ENCODE measurements around the gene SLC20A1. TPM values are rescaled to one million over a fixed set of nuclear protein-coding genes. Genes with fewer than 3 reads are reported as not detected.
A peak's percentile ranks its signal among the peaks of the same experiment; 100 is the strongest.

The SLC20A1 gene
- total RNA-seq, 1 donor from 2014 or later, result 18.4 TPM

DNA sequence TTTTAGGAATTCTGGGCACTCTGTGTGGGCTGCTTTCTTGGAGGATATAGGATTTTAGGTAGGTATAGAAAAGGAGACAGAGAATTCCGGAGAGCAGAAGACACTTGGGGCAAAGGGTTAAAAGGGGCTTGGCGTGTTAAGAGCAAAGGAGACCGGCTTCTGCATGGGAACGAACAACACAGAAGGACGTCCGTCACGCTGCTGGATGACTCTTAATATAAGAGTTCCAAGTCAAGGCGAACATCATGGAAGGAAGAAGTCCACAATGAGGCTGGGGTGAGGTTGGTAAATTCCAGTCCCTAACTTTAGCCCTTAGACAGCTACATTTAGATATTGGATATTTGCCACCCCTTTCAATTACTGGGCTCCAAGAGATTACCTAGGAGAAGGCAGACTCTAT, 15.9 kb upstream of the SLC20A1 start:
- Histone ChIP-seq H3K9me3 (no peaks in the 10 kb centered on the region), H3K4me3 (no peak overlapping the region), H3K27me3 (no peaks in the 10 kb centered on the region), H3K36me3 (no peaks in the 10 kb centered on the region), H3K27ac (no peak overlapping the region), H3K4me1 (peaks cover 0 to 15% of the 10 kb centered on the region in 2 donors)
- TF ChIP-seq, protein P1, sequence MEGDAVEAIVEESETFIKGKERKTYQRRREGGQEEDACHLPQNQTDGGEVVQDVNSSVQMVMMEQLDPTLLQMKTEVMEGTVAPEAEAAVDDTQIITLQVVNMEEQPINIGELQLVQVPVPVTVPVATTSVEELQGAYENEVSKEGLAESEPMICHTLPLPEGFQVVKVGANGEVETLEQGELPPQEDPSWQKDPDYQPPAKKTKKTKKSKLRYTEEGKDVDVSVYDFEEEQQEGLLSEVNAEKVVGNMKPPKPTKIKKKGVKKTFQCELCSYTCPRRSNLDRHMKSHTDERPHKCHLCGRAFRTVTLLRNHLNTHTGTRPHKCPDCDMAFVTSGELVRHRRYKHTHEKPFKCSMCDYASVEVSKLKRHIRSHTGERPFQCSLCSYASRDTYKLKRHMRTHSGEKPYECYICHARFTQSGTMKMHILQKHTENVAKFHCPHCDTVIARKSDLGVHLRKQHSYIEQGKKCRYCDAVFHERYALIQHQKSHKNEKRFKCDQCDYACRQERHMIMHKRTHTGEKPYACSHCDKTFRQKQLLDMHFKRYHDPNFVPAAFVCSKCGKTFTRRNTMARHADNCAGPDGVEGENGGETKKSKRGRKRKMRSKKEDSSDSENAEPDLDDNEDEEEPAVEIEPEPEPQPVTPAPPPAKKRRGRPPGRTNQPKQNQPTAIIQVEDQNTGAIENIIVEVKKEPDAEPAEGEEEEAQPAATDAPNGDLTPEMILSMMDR (IDR thresholded peaks at IDR 0.05), result no peak
- intact Hi-C loops (cut with DNase I), result loop anchor here (5.0 kb wide), 1 partner anchor 48 kb away; the partner anchor contains the start of gene CHCHD5
- no peak for DNase-seq (ENCODE audit: low spot score in 2 of 2)

DNA sequence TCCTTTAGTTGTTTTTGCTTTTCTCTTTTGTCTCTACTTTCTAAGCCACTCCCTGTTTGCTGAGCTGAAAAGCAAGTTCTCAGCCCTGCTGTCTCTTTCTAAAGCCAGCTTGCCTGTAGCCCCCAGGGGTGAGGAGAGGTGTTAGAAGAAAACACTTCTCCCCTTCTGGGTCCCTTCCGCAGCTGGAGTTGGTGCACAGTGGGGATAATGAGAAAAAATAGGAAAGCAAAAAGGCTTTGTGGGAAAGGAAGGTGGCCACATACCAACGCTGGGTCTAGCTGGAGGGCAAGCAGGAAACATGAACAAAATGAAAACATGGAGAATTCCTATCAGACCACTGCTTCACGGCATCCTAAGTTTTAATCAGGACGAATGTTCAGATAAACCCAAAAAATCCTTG, 15.5 kb upstream of the SLC20A1 start:
- TF ChIP-seq, protein P1 (IDR thresholded peaks at IDR 0.05), result no peak
- peaks cover 0 to 15% of the 10 kb centered on the region in 2 donors for H3K4me1 ChIP-seq
- peak in 1 of 2 donors; percentile 21 for DNase-seq (ENCODE audit: low spot score in 2 of 2)

DNA sequence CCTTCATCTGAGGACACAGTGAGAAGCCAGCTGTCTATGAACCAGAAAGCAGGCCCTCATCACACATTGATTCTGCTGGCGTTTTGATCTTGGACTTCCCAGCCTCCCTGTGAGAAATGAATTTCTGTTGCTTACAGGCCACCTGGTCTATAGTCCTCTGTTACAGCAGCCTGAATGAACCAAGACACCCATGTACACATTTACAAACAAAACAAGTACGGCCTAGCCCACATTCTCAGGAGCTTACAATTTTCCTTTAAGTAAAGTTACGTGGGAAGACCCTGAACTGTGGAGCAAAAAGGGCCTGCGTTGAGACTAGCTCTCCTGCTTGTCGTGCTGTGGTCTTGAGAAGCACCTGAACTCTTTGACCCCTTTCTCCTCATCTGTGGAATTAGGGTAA, 12.0 kb upstream of the SLC20A1 start:
- Histone ChIP-seq H3K4me1 (no peaks in the 10 kb centered on the region), H3K36me3 (no peaks in the 10 kb centered on the region), H3K27ac (no peak overlapping the region), H3K9me3 (no peaks in the 10 kb centered on the region), H3K27me3 (no peaks in the 10 kb centered on the region), H3K4me3 (no peak overlapping the region)
- intact Hi-C loops (cut with DNase I), result no loop called here
- no peak for DNase-seq (ENCODE audit: low spot score in 2 of 2)
- TF ChIP-seq, protein P1 (IDR thresholded peaks at IDR 0.05), result no peak

More for the DNA sequence above, 15.5 kb upstream of the SLC20A1 start:
- Histone ChIP-seq H3K4me3 (no peak overlapping the region), H3K9me3 (no peaks in the 10 kb centered on the region), H3K27me3 (no peaks in the 10 kb centered on the region), H3K27ac (no peak overlapping the region), H3K36me3 (no peaks in the 10 kb centered on the region)
- intact Hi-C loops (cut with DNase I), result no loop called here

DNA sequence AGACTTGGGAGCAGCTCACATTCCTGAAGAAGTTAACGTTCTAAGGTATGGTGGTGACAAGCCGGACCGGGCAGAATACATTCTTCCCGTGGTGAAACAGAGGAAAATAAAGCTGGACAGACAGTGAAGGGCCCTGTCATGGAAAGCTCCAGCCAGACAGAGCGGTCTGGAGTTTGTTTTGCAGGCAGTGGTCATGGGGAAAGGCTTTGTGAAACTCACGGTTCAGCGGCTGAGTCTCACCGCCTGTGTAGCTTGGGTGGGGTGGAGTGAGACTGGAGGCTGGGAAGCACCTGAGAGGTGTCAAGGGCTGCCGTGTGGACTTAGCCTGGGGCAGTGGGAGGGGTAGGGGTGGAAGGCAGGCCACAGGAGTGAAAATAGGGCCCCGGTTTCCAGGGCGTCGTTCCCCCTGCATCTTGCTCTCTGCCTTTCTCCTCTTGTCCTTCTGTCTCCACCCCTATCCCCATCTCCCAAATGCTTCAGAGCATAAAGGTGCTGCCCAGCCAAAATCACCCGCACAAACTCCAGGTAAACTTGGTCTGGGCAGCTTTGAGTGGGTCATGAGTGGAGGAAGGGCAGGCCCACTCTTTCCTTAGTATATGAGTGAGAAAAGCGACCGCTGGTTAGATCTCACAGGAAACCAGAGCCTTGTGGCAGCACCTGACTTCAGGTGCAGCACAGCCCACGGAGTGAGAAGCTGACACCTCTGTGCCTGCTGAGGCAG, 11.4 kb upstream of the SLC20A1 start:
- Histone ChIP-seq H3K4me1 (no peaks in the 10 kb centered on the region), H3K4me3 (no peak overlapping the region), H3K9me3 (no peaks in the 10 kb centered on the region), H3K36me3 (no peaks in the 10 kb centered on the region), H3K27ac (no peak overlapping the region), H3K27me3 (no peaks in the 10 kb centered on the region)
- TF ChIP-seq, protein P1 (IDR thresholded peaks at IDR 0.05), result no peak
- intact Hi-C loops (cut with DNase I), result no loop called here
- DNase-seq (ENCODE audit: low spot score in 2 of 2), result no peak

DNA sequence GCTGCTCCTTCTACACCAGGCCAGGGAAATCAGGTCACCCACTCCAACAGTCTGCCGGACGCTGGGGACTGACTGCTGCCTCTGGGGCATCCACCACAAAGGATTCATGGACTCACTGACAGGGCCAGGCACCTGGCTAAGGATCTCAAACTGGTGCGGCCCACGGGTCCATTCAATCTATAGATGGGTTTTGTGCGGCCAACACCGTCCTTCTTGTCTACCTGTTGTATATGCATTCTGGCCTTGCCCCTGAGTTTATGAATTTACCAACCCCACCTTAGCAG, 10.9 kb upstream of the SLC20A1 start:
- Histone ChIP-seq H3K27ac (no peak overlapping the region), H3K9me3 (no peaks in the 10 kb centered on the region), H3K4me3 (no peak overlapping the region), H3K4me1 (no peaks in the 10 kb centered on the region), H3K27me3 (no peaks in the 10 kb centered on the region), H3K36me3 (no peaks in the 10 kb centered on the region)
- intact Hi-C loops (cut with DNase I), result no loop called here
- TF ChIP-seq, protein P1 (IDR thresholded peaks at IDR 0.05), result no peak
- DNase-seq (ENCODE audit: low spot score in 2 of 2), result no peak
